SU-DHL-6 (cell line): ENCODE data around the gene ATF6.

Source experiments
- CTCF ChIP-seq: fragments of 200-600 bp; sonication (generic); IDR thresholded peaks from one replicate; pipeline ENCODE4 v1.5.1; 2017; ENCODE audit warnings: antibody characterized with exemption, mild to moderate bottlenecking, low read length, moderate library complexity; ENCODE audit not compliant: insufficient read depth, poor library complexity, severe bottlenecking
- EZH2phosphoT487 ChIP-seq: fragments of 200-600 bp; sonication (generic), shearing (Covaris generic); conservative IDR thresholded peaks from 2 replicates; pipeline ENCODE4 v1.6.1; 2018; ENCODE audit warnings: mild to moderate bottlenecking, antibody characterized with exemption, low read length, moderate library complexity, mixed read lengths

- TF ChIP-seq CTCF (no peak), EZH2phosphoT487 (no peak)
Measured at GRCh38 chr1:161982507-161982895, 216.4 kb downstream of the ATF6 start.
